Epithelial cell of proximal tubule (primary cell): ENCODE data around the gene SH3RF3. TPM values are rescaled to one million over a fixed set of nuclear protein-coding genes. Genes with fewer than 3 reads are reported as not detected.

Source experiments
- DNase-seq: peaks from one replicate; pipeline ENCODE4 v3.0.0-alpha.2; 2011; ENCODE audit warnings: low read depth
- H3K4me3 ChIP-seq: 2 replicates; pipeline ENCODE4 v1.5.1; 2011; ENCODE audit warnings: low read depth, mild to moderate bottlenecking, low read length
- total RNA-seq: library from RNA; depleted of rRNA; stranded (reverse); fragments of >200 nt; gene quantifications from 2 replicates; pipeline ENCODE4 v1.2.3, GENCODE V29; 2015
- TF ChIP-seq, protein P1 (sequence below): conservative IDR thresholded peaks from 2 replicates; pipeline ENCODE4 v1.5.1; 2012; ENCODE audit warnings: low read depth, mild to moderate bottlenecking, low read length

SH3RF3 gene
- total RNA-seq, 1 donor from 2014 or later = 1.7 TPM

DNA sequence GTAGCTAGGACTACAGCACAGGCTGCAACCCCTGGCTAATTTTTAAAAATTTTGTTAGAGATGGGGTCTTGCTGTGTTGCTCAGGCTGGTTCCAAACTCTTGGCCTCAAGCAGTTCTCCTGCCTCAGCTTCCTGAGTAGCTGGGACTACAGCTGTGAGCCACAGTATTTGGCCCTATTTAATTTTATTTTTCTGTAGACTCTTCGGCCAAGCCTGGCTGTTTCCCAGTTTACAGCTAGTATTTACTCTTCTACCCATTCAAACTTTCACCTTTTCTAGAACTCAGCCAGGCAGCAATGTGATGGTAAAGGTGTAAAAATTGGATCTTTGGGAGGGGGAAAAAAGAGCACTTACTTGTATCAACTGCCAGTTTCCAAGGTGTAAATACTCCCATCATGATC lies 35.3 kb downstream of the SH3RF3 start:
- DNase-seq = no peak
- TF ChIP-seq, protein P1, sequence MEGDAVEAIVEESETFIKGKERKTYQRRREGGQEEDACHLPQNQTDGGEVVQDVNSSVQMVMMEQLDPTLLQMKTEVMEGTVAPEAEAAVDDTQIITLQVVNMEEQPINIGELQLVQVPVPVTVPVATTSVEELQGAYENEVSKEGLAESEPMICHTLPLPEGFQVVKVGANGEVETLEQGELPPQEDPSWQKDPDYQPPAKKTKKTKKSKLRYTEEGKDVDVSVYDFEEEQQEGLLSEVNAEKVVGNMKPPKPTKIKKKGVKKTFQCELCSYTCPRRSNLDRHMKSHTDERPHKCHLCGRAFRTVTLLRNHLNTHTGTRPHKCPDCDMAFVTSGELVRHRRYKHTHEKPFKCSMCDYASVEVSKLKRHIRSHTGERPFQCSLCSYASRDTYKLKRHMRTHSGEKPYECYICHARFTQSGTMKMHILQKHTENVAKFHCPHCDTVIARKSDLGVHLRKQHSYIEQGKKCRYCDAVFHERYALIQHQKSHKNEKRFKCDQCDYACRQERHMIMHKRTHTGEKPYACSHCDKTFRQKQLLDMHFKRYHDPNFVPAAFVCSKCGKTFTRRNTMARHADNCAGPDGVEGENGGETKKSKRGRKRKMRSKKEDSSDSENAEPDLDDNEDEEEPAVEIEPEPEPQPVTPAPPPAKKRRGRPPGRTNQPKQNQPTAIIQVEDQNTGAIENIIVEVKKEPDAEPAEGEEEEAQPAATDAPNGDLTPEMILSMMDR = no peak

DNA sequence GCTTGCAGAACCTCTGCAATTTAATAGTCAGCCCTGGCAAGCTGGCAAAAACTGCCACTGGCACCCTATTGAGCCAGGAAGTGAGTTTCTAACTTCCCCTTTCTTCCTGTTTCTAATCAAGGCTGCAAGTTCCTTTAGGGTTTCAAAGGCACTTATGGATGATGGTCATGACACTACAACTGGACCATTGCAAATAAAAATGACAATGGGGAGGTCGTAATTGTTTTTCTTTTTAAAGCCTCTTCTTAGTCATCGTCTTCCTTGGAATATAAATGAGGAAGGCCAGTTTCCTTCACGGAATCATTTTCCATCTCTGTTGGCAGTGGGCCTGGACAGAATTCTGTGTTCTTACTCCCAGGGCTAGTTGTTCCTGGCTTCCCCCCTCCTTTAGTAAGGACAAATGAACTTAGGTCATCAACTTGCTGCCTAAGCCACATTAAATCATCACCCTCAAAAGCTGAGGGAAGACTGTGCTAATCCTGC lies 35.8 kb downstream of the SH3RF3 start:
- H3K4me3 ChIP-seq = no peak overlapping the region
- DNase-seq = no peak
- TF ChIP-seq, protein P1 = no peak

More for the DNA sequence above, 35.3 kb downstream of the SH3RF3 start:
- H3K4me3 ChIP-seq = no peak overlapping the region

DNA sequence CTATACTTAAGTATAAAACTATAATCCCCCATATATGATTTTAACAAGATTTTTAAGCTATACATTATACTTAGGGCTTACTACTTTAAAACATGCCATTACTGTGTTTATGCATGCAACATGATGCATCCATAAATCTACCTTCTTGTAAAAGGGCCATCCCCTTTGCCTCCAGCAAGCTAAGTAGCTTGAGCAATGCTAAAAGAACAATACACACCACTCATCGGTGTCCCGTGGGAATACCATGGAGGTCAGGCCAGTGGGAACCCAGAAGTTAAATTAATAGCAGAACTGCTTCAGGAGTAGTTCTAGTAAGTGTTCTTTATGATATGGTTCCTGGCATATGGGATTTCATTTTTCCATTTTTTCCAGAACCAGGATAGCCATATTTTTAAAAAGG lies 37.8 kb downstream of the SH3RF3 start:
- no peak overlapping the region for H3K4me3 ChIP-seq
- DNase-seq = no peak
- TF ChIP-seq, protein P1 = no peak

DNA sequence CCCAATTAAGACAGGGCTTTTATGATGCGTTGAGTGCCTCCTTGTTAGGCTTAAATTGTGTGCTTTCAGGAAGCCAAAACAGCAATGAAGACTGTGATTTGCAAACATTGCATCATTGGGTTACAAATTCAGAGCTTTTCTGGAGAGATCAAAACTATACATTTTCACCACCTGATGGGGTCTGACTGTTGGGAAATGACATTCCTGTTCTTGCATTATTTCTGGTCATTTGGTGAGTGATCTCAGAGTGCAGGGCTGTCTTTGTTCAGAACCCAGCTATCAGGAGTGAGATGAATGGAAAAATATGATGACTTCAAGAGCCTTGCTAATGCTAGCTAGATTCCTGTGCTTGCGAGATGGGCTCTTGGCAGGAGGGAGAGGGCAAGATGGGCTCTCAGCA lies 39.1 kb downstream of the SH3RF3 start:
- DNase-seq = no peak
- H3K4me3 ChIP-seq = no peak overlapping the region
- TF ChIP-seq, protein P1 = no peak

DNA sequence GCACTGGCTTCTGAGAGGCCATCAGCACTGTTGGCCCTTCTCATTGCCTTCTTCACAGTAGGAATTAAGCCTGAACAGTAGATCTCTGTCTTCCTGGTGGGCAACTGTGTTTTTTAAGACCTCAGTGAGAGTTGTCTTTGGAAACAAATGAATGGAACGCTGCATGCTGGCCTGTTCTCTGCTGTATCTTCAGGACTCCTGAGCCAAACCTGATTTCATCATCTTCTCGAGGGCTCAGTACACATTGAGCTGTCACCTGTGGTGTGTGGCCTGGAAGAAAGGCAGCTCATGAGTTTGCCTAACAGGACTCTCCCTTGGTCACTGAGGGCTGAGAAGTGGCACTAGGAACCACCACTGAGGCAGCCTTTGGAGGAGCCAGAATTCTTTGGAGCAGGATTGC lies 39.7 kb downstream of the SH3RF3 start:
- DNase-seq = no peak
- H3K4me3 ChIP-seq = no peak overlapping the region
- TF ChIP-seq, protein P1 = no peak

DNA sequence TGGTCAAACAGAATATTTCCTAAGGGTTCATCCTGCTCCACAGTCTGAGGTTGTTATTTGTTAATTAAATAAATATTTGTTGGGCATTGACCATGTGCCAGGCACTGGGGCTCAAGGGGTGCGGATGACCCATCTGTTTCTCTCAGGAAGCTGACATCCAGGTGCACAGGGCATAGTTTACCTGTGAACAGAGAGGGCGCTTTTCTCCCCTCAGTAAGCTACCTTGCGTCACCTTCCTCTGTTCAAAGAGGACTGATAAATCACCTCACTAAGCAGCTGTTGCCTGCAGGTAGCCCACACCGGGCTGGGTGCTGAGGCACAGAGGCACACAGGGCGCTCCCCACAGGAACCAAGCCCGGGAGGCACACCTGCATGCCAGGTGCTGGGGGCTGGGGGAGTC lies 41.6 kb downstream of the SH3RF3 start:
- no peak overlapping the region for H3K4me3 ChIP-seq
- TF ChIP-seq, protein P1 = no peak
- DNase-seq = no peak
